HG03571 (cell line): Measurements from ENCODE around the gene RARRES2.

Experiments
- ATAC-seq: cut with Tn5 transposase; IDR thresholded peaks from one replicate; pipeline ENCODE4 v1.9.1; 2021; ENCODE audit not compliant: unreplicated experiment

Gene RARRES2

GRCh38 chr7:150339409-150339809, 2.0 kb downstream of the RARRES2 start:
- no peak for ATAC-seq

- no peak for ATAC-seq
Measured at GRCh38 chr7:150338166-150338829, 3.1 kb downstream of the RARRES2 start.

- no peak for ATAC-seq
Measured at GRCh38 chr7:150337659-150338081, 3.8 kb downstream of the RARRES2 start.

GRCh38 chr7:150337179-150337578, 4.2 kb downstream of the RARRES2 start:
- ATAC-seq, result no peak

- no peak for ATAC-seq
Measured at GRCh38 chr7:150336746-150337145, 4.7 kb downstream of the RARRES2 start.

- ATAC-seq, result no peak
Measured at GRCh38 chr7:150335774-150336112, 5.7 kb downstream of the RARRES2 start.

- ATAC-seq, result no peak
Measured at GRCh38 chr7:150335108-150335773, 6.2 kb downstream of the RARRES2 start.

GRCh38 chr7:150334108-150334507, 7.3 kb downstream of the RARRES2 start:
- ATAC-seq, result no peak

GRCh38 chr7:150333659-150334058, 7.8 kb downstream of the RARRES2 start:
- ATAC-seq, result no peak

GRCh38 chr7:150332852-150333635, 8.4 kb downstream of the RARRES2 start:
- no peak for ATAC-seq

- no peak for ATAC-seq
Measured at GRCh38 chr7:150330211-150330885, 11.1 kb downstream of the RARRES2 start.

- ATAC-seq, result no peak
Measured at GRCh38 chr7:150329331-150330120, 11.9 kb downstream of the RARRES2 start.

- ATAC-seq, result no peak
Measured at GRCh38 chr7:150327308-150327707, 14.1 kb downstream of the RARRES2 start.

- ATAC-seq, result no peak
Measured at GRCh38 chr7:150326657-150327268, 14.7 kb downstream of the RARRES2 start.

- no peak for ATAC-seq
Measured at GRCh38 chr7:150325901-150326300, 15.5 kb downstream of the RARRES2 start.

GRCh38 chr7:150325110-150325611, 16.3 kb downstream of the RARRES2 start:
- no peak for ATAC-seq

- ATAC-seq, result no peak
Measured at GRCh38 chr7:150324373-150324961, 17.0 kb downstream of the RARRES2 start.

GRCh38 chr7:150323682-150324372, 17.6 kb downstream of the RARRES2 start:
- no peak for ATAC-seq
